HepG2 (cell line): ENCODE results near the gene PEAK3.

ENCODE experiments used
- CTCF ChIP-seq: sonication (generic); formaldehyde crosslinking; IDR thresholded peaks from 2 replicates; pipeline ENCODE4 v1.5.0; 2020; ENCODE audit warnings: mild to moderate bottlenecking, missing genetic modification reagents, moderate library complexity
- GMEB1 ChIP-seq: sonication (generic); formaldehyde crosslinking; IDR thresholded peaks from 2 replicates; pipeline ENCODE4 v1.5.1; 2020; ENCODE audit warnings: missing genetic modification reagents, mild to moderate bottlenecking, borderline replicate concordance
- KMT2A ChIP-seq: sonication (generic); formaldehyde crosslinking; IDR thresholded peaks from 2 replicates; pipeline ENCODE4 v1.4.0; 2020; ENCODE audit warnings: missing genetic modification reagents
- NR3C1 ChIP-seq: sonication (generic); formaldehyde crosslinking; IDR thresholded peaks from 2 replicates; pipeline ENCODE4 v1.4.0; 2020; ENCODE audit warnings: missing genetic modification reagents
- PHF21A ChIP-seq: sonication (generic); formaldehyde crosslinking; IDR thresholded peaks from 2 replicates; pipeline ENCODE4 v1.5.0; 2020; ENCODE audit warnings: mild to moderate bottlenecking, missing genetic modification reagents
- POLR2A ChIP-seq, 2 experiments: IDR thresholded peaks; 2 replicates each; pipeline ENCODE4 v1.6.1; 2011; ENCODE audit warnings: low read depth in 2 of 2, low read length in 2 of 2, mild to moderate bottlenecking in 1 of 2, moderate library complexity in 1 of 2; ENCODE audit not compliant: insufficient read depth in 1 of 2
- REST ChIP-seq, 2 experiments: IDR thresholded peaks; 2 replicates each; pipeline ENCODE4 v1.6.1; 2011 to 2012; ENCODE audit warnings: low read length in 2 of 2, borderline replicate concordance in 1 of 2, low read depth in 1 of 2, mild to moderate bottlenecking in 1 of 2, moderate library complexity in 1 of 2
- TCF7L2 ChIP-seq: IDR thresholded peaks from 2 replicates; pipeline ENCODE4 v1.6.1; 2011; ENCODE audit warnings: mild to moderate bottlenecking, low read depth, low read length, moderate library complexity
- TEAD2 ChIP-seq: sonication (generic); formaldehyde crosslinking; IDR thresholded peaks from 2 replicates; pipeline ENCODE4 v1.9.0; 2021; ENCODE audit warnings: missing genetic modification reagents
- ZC3H4 ChIP-seq: sonication (generic); formaldehyde crosslinking; IDR thresholded peaks from 2 replicates; pipeline ENCODE4 v1.4.0; 2020; ENCODE audit warnings: missing genetic modification reagents, borderline replicate concordance
- ZNF660 ChIP-seq: sonication (generic); formaldehyde crosslinking; IDR thresholded peaks from 2 replicates; pipeline ENCODE4 v1.5.1; 2020; ENCODE audit warnings: mild to moderate bottlenecking, low read depth, missing genetic modification reagents, borderline replicate concordance

- TF ChIP-seq REST (IDR thresholded peaks at IDR 0.05; ENCODE audit: borderline replicate concordance in 1 of 2, low read depth in 1 of 2, low read length in 2 of 2) (no peak), NR3C1 (CRISPR knock-in tag) (no peak), TCF7L2 (no peak), POLR2A (IDR thresholded peaks at IDR 0.05; ENCODE audit: insufficient read depth in 1 of 2, low read depth in 2 of 2, low read length in 2 of 2) (no peak), GMEB1 (CRISPR knock-in tag) (no peak), TEAD2 (CRISPR knock-in tag) (no peak), KMT2A (CRISPR knock-in tag) (no peak), ZC3H4 (CRISPR knock-in tag) (no peak), CTCF (CRISPR knock-in tag) (no peak), PHF21A (CRISPR knock-in tag) (no peak), ZNF660 (no peak)
Observed at GRCh38 chr19:2270157-2270422, 11.9 kb downstream of the PEAK3 start.
